A549 (cell line): Measurements from ENCODE around the gene HEG1. TPM values are rescaled to one million over a fixed set of nuclear protein-coding genes. Genes with fewer than 3 reads are reported as not detected.

Experiments
- ATAC-seq, 2 experiments: fragments of 200-7000 bp in 1 of 2; fragments of >200 bp in 1 of 2; cut with Nextera tagmentation in 1 of 2; cut with Tn5 transposase in 1 of 2; 3 replicates each; pipeline versions ENCODE4 v1.8.0 to v1.9.1; 2018 to 2020; ENCODE audit warnings: mild to moderate bottlenecking in 1 of 2, moderate library complexity in 1 of 2
- CTCF ChIA-PET: fragments of 300-600 bp; sonication (Branson Sonifier 250); formaldehyde crosslinking; extraction: SDS; loops from one replicate; lab custom pipeline; 2021; ENCODE audit warnings: antibody characterized with exemption, inconsistent platforms; lab: Yijun Ruan, JAX
- POLR2A ChIA-PET: fragments of 350-600 bp; formaldehyde crosslinking; extraction: SDS; loops from one replicate; lab custom pipeline; 2021; ENCODE audit warnings: antibody characterized with exemption, inconsistent platforms; lab: Yijun Ruan, JAX
- DNase-seq, 2 experiments: peaks; one replicate each; pipeline versions ENCODE4 v3.0.0 to v3.0.0-alpha.2; 2011 to 2016; ENCODE audit warnings: low read depth in 1 of 2, low spot score in 1 of 2
- FAIRE-seq: peaks from 2 replicates; lab custom pipeline; 2011; peaks lifted over from hg19 to GRCh38; lab: Jason Lieb, UNC
- H3K27ac ChIP-seq, 2 experiments: fragments of >200 bp; sonication (Bioruptor Twin); formaldehyde crosslinking; 3 replicates each; pipeline ENCODE4 v1.5.1; 2016 to 2017
- H3K4me1 ChIP-seq: fragments of >200 bp; sonication (Bioruptor Twin); formaldehyde crosslinking; 3 replicates; pipeline ENCODE4 v1.6.1; 2016
- H3K4me2 ChIP-seq: fragments of >200 bp; sonication (Bioruptor Twin); formaldehyde crosslinking; 3 replicates; pipeline ENCODE4 v1.6.1; 2016
- H3K4me3 ChIP-seq: fragments of >200 bp; sonication (Bioruptor Twin); formaldehyde crosslinking; 3 replicates; pipeline ENCODE4 v1.5.1; 2016
- H3K9me3 ChIP-seq: fragments of >200 bp; sonication (Bioruptor Twin); formaldehyde crosslinking; 3 replicates; pipeline ENCODE4 v1.6.1; 2016
- ATOH8 ChIP-seq: fragments of 250-450 bp; sonication (Bioruptor Pico); IDR thresholded peaks from 2 replicates; pipeline ENCODE4 v1.5.0; 2020; ENCODE audit warnings: low read depth, mild to moderate bottlenecking, moderate library complexity
- CBX2 ChIP-seq: fragments of 200-600 bp; sonication (generic); IDR thresholded peaks from 2 replicates; pipeline ENCODE4 v1.6.1; 2016; ENCODE audit warnings: low read depth, mild to moderate bottlenecking, borderline replicate concordance
- CBX8 ChIP-seq: fragments of 200-600 bp; sonication (generic); IDR thresholded peaks from 2 replicates; pipeline ENCODE4 v1.6.1; 2016
- GATA3 ChIP-seq: IDR thresholded peaks from 2 replicates; pipeline ENCODE4 v1.6.1; 2012; ENCODE audit warnings: borderline replicate concordance
- HDAC2 ChIP-seq: fragments of 200-600 bp; sonication (generic); IDR thresholded peaks from 2 replicates; pipeline ENCODE4 v1.6.1; 2016
- HMGXB4 ChIP-seq: fragments of 250-450 bp; sonication (Bioruptor Pico); IDR thresholded peaks from 2 replicates; pipeline ENCODE4 v1.5.0; 2021; ENCODE audit warnings: mild to moderate bottlenecking, moderate library complexity, borderline replicate concordance
- HOXB13 ChIP-seq: fragments of 250-450 bp; sonication (Bioruptor Pico); IDR thresholded peaks from 2 replicates; pipeline ENCODE4 v1.5.0; 2020; ENCODE audit warnings: low read depth, mild to moderate bottlenecking, moderate library complexity
- KDM1A ChIP-seq: fragments of 200-600 bp; sonication (generic); IDR thresholded peaks from 2 replicates; pipeline ENCODE4 v1.6.1; 2016; ENCODE audit warnings: low read depth, mild to moderate bottlenecking
- KDM5A ChIP-seq: fragments of 200-600 bp; sonication (generic); IDR thresholded peaks from 2 replicates; pipeline ENCODE4 v1.6.1; 2016; ENCODE audit warnings: antibody characterized with exemption, mild to moderate bottlenecking
- NFE2L2 ChIP-seq: fragments of 150-350 bp; conservative IDR thresholded peaks from 2 replicates; pipeline ENCODE4 v1.6.1; 2014; ENCODE audit warnings: low read length
- NPAS2 ChIP-seq: fragments of 250-450 bp; sonication (Bioruptor Pico); IDR thresholded peaks from 2 replicates; pipeline ENCODE4 v1.8.0; 2022; ENCODE audit warnings: mild to moderate bottlenecking, moderate library complexity, borderline replicate concordance
- RARB ChIP-seq: fragments of 250-450 bp; sonication (Bioruptor Pico); IDR thresholded peaks from 2 replicates; pipeline ENCODE4 v1.8.0; 2021; ENCODE audit warnings: mild to moderate bottlenecking, moderate library complexity
- RCOR1 ChIP-seq: fragments of 150-350 bp; IDR thresholded peaks from 2 replicates; pipeline ENCODE4 v1.6.1; 2014; ENCODE audit warnings: antibody characterized with exemption, low read length, low read depth
- REST ChIP-seq: fragments of 200-600 bp; sonication (generic); IDR thresholded peaks from 2 replicates; pipeline ENCODE4 v1.6.1; 2016; ENCODE audit warnings: antibody characterized with exemption, mild to moderate bottlenecking, moderate library complexity
- RNF2 ChIP-seq: fragments of 200-600 bp; sonication (generic); IDR thresholded peaks from 2 replicates; pipeline ENCODE4 v1.6.1; 2016; ENCODE audit warnings: low read depth, mild to moderate bottlenecking, antibody characterized with exemption, moderate library complexity, borderline replicate concordance
- TFCP2L1 ChIP-seq: fragments of 250-450 bp; sonication (Bioruptor Pico); IDR thresholded peaks from 2 replicates; pipeline ENCODE4 v1.5.0; 2021; ENCODE audit warnings: mild to moderate bottlenecking
- TP53 ChIP-seq: fragments of 250-450 bp; sonication (Bioruptor Pico); IDR thresholded peaks from 2 replicates; pipeline ENCODE4 v1.5.0; 2021; ENCODE audit warnings: mild to moderate bottlenecking, moderate library complexity
- ZC3H11A ChIP-seq: fragments of 450-650 bp; IDR thresholded peaks from 2 replicates; pipeline ENCODE4 v1.6.1; 2014; ENCODE audit warnings: antibody characterized with exemption, mild to moderate bottlenecking
- ZFP36 ChIP-seq: fragments of 450-650 bp; IDR thresholded peaks from 2 replicates; pipeline ENCODE4 v1.6.1; 2014; ENCODE audit warnings: borderline replicate concordance; ENCODE audit not compliant: partially characterized antibody
- WGBS: methylation state at CpG from one replicate; pipeline ENCODE4 v1.1.6; 2017; ENCODE audit errors: missing lambda C conversion rate; 5-methylcytosine and 5-hydroxymethylcytosine counted together
- polyA plus RNA-seq, 4 experiments: library from polyadenylated mRNA; depleted of rRNA in 3 of 4; stranded (reverse); fragments of >200 nt; fragmentation: RNase III in 1 of 4; extraction: RNeasy Plus Mini Kit Qiagen cat#74134 plus additional on column Dnase treatment in 1 of 4; gene quantifications; 2 replicates in 3 of 4; 3 replicates in 1 of 4; pipeline ENCODE4 v1.2.3, GENCODE V29; 2011 to 2017

The HEG1 gene
- polyA plus RNA-seq, 2 of the 4 experiments (the other 2 are of a cell fraction), result 5.4 to 5.6 TPM

GRCh38 chr3:124938896-124939295 is 116.9 kb downstream of the HEG1 start:
- CTCF ChIA-PET, result interaction anchor here (0.6 to 3.1 kb wide), 7 partner anchors 10 to 643 kb away, joined by 3 to 17 read pairs (median 5); no protein-coding TSS in a partner anchor

GRCh38 chr3:124937049-124937448 is 118.7 kb downstream of the HEG1 start:
- DNase-seq, result no peak
- WGBS, result 81% methylated on average over 3 of the region's 3 CpGs
- no peak for TF ChIP-seq CBX2
- peak; percentile 71 for TF ChIP-seq ZFP36
- no peak for TF ChIP-seq HDAC2
- no peak for FAIRE-seq
- ATAC-seq, result no peak
- Histone ChIP-seq H3K4me1 (no peaks in the 10 kb centered on the region), H3K9me3 (no peaks in the 10 kb centered on the region), H3K27ac (no peak overlapping the region), H3K4me2 (no peak overlapping the region), H3K4me3 (no peak overlapping the region)
- ChIA-PET CTCF (interaction anchor here (0.6 to 2.6 kb wide), 4 partner anchors 9 to 1181 kb away, joined by 3 to 8 read pairs (median 6); no protein-coding TSS in a partner anchor), POLR2A (no interaction called here)

More at GRCh38 chr3:124938896-124939295, 116.9 kb downstream of the HEG1 start:
- WGBS, result 85% methylated on average over 5 of the region's 5 CpGs
- no peak for TF ChIP-seq RARB (CRISPR knock-in tag)
- DNase-seq (no peak), ATAC-seq (peak in 1 of 2 experiments; percentile 39; a peak in 1 of 6 replicates), FAIRE-seq (no peak)
- H3K9me3 ChIP-seq, result no peaks in the 10 kb centered on the region
- H3K4me3 ChIP-seq, result no peak overlapping the region
- no peaks in the 10 kb centered on the region for H3K4me1 ChIP-seq
- H3K4me2 ChIP-seq, result no peak overlapping the region
- POLR2A ChIA-PET, result no interaction called here
- H3K27ac ChIP-seq, result no peak overlapping the region

- TF ChIP-seq KDM5A, result no peak
- no peak for TF ChIP-seq RCOR1
- no peak for TF ChIP-seq CBX8
- TF ChIP-seq NFE2L2, result no peak
- TF ChIP-seq ZFP36, result no peak
- TF ChIP-seq RNF2, result no peak
- no peak for TF ChIP-seq HOXB13
- no peak for TF ChIP-seq REST
- WGBS, result 63% methylated on average over 5 of the region's 5 CpGs
- H3K4me2 ChIP-seq, result no peak overlapping the region
- ATAC-seq (no peak), FAIRE-seq (no peak), DNase-seq (no peak)
- CTCF ChIA-PET, result interaction anchor here (0.8 to 2.6 kb wide), 8 partner anchors 8 to 376 kb away, joined by 3 to 8 read pairs (median 4); no protein-coding TSS in a partner anchor
- H3K4me1 ChIP-seq, result no peaks in the 10 kb centered on the region
- POLR2A ChIA-PET, result no interaction called here
- no peak overlapping the region for H3K4me3 ChIP-seq
- H3K27ac ChIP-seq, result no peak overlapping the region
- H3K9me3 ChIP-seq, result no peaks in the 10 kb centered on the region
Observed at GRCh38 chr3:124935794-124936542, 119.8 kb downstream of the HEG1 start.

- Histone ChIP-seq H3K9me3 (no peaks in the 10 kb centered on the region), H3K4me2 (no peak overlapping the region), H3K27ac (no peak overlapping the region), H3K4me3 (no peak overlapping the region), H3K4me1 (no peaks in the 10 kb centered on the region)
- CTCF ChIA-PET, result interaction anchor here (0.8 to 3.0 kb wide), 6 partner anchors 9 to 501 kb away, joined by 3 to 11 read pairs (median 4); no protein-coding TSS in a partner anchor
- POLR2A ChIA-PET, result no interaction called here
- DNase-seq (no peak), ATAC-seq (no peak), FAIRE-seq (no peak)
- TF ChIP-seq ATOH8, result no peak
- no peak for TF ChIP-seq KDM1A
- no peak for TF ChIP-seq NPAS2 (CRISPR knock-in tag)
- TF ChIP-seq GATA3, result no peak
- TF ChIP-seq TP53 (CRISPR knock-in tag), result no peak
- TF ChIP-seq HMGXB4, result no peak
- TF ChIP-seq TFCP2L1 (CRISPR knock-in tag), result no peak
- no peak for TF ChIP-seq ZC3H11A
Observed at GRCh38 chr3:124935264-124935663, 120.5 kb downstream of the HEG1 start.
